Measurements from ENCODE around the gene CST7.

DNA sequence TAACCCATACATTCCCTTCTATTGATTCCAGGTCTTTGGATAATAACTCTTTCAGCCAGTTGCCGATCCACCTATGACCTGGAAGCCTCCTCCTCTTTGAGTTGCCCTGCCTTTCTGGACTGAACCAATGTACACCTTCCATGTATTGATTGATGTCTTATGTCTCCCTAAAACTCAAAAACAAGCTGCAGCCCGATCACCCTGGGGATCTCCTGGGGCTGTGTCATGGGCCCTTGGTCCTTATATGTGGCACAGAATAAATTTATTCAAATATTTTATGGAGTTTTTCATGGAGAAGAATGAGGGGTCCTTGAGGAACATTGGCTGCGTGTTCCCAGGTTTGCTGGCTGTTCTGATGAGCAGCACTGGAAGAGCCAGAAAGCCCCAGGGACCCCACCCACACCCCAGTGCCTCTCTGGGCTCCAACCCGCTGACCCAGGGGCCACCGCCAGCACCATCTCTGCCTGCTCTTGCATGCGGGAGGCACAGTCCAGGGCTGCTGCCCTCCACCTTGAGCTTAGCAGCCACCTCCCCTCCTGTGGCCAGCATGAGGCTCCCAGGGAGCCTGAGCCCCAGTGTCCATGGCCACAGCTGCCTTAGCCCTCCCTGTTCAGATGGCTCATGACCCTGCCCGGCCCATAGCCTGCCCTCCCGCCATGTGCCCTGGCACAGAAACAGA is 36.5 kb upstream of the CST7 start:
- TF ChIP-seq, protein P1, sequence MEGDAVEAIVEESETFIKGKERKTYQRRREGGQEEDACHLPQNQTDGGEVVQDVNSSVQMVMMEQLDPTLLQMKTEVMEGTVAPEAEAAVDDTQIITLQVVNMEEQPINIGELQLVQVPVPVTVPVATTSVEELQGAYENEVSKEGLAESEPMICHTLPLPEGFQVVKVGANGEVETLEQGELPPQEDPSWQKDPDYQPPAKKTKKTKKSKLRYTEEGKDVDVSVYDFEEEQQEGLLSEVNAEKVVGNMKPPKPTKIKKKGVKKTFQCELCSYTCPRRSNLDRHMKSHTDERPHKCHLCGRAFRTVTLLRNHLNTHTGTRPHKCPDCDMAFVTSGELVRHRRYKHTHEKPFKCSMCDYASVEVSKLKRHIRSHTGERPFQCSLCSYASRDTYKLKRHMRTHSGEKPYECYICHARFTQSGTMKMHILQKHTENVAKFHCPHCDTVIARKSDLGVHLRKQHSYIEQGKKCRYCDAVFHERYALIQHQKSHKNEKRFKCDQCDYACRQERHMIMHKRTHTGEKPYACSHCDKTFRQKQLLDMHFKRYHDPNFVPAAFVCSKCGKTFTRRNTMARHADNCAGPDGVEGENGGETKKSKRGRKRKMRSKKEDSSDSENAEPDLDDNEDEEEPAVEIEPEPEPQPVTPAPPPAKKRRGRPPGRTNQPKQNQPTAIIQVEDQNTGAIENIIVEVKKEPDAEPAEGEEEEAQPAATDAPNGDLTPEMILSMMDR (conservative IDR thresholded peaks at IDR 0.05; ENCODE audit: low read depth, low read length) = no peak
- no peak for TF ChIP-seq EZH2phosphoT487 (IDR thresholded peaks at IDR 0.05; ENCODE audit: borderline replicate concordance, low read length)
